IgD-negative memory B cell (primary cell): Measurements from ENCODE around the gene ARID5B. TPM values are rescaled to one million over a fixed set of nuclear protein-coding genes. Genes with fewer than 3 reads are reported as not detected.

Source experiments
- H3K27ac Mint-ChIP-seq, 3 donors: one replicate each; pipeline ENCODE4 v1.8.0; 2020 to 2022; ENCODE audit warnings: mild to moderate bottlenecking in 3 of 3, mixed read lengths in 3 of 3, moderate library complexity in 1 of 3
- H3K27me3 Mint-ChIP-seq: one replicate; pipeline ENCODE4 v1.8.0; 2021; ENCODE audit warnings: mixed read lengths
- H3K36me3 Mint-ChIP-seq: one replicate; pipeline ENCODE4 v1.8.0; 2020; ENCODE audit warnings: mild to moderate bottlenecking, mixed read lengths
- H3K4me1 Mint-ChIP-seq, 3 donors: one replicate each; pipeline ENCODE4 v1.8.0; 2020 to 2022; ENCODE audit warnings: mixed read lengths in 3 of 3, mild to moderate bottlenecking in 1 of 3
- H3K4me3 Mint-ChIP-seq, 4 donors: one replicate each; pipeline ENCODE4 v1.8.0; 2020 to 2022; ENCODE audit warnings: mild to moderate bottlenecking in 4 of 4, mixed read lengths in 4 of 4, moderate library complexity in 3 of 4
- H3K9me3 Mint-ChIP-seq, 3 donors: one replicate each; pipeline ENCODE4 v1.8.0; 2020 to 2021; ENCODE audit warnings: mixed read lengths in 3 of 3, mild to moderate bottlenecking in 1 of 3
- polyA plus RNA-seq: library from polyadenylated mRNA; unstranded; fragments of 300-500 nt; fragmentation: Illumina TruSeq; gene quantifications from one replicate; pipeline ENCODE4 v1.2.3, GENCODE V29; 2021

The ARID5B gene
- polyA plus RNA-seq, 1 donor from 2014 or later = 154 TPM

DNA sequence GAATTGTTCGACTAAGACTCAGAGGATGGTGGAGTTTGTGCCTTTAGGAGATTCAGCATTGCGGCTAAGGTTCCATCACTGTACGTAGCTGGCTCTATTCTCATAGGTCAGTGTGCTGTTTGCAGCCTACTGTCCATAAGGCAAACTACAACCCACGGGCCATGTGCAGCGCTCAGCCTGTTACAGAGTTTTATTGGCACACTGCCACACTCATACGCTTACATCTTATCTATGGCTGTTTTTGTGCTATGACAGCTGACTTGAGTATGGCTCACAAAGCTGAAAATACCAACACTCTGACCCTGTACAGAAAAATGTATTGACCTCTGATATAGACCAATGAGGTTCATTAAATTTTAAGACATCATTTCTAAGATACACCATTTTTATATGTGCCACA lies 114.5 kb downstream of the ARID5B start:
- Mint-ChIP-seq H3K4me1 (peaks cover 50 to 66% (median 52%) of the 10 kb centered on the region in 3 donors), H3K27ac (peak overlapping the region; percentile 94 to 99 (median 98)), H3K4me3 (peak overlapping the region in 3 of 4 donors; percentile 67 to 88 (median 74))

GRCh38 chr10:62016623-62017490 lies 115.4 kb downstream of the ARID5B start:
- Mint-ChIP-seq H3K27me3 (no peaks in the 10 kb centered on the region), H3K36me3 (peaks cover 10% of the 10 kb centered on the region), H3K9me3 (peaks cover 0 to 4% (median 0%) of the 10 kb centered on the region in 3 donors), H3K4me1 (peaks cover 52 to 67% (median 53%) of the 10 kb centered on the region in 3 donors), H3K27ac (peak overlapping the region; percentile 94 to 99 (median 98)), H3K4me3 (peak overlapping the region; percentile 60 to 88 (median 77))

More for the DNA sequence above, 114.5 kb downstream of the ARID5B start:
- Mint-ChIP-seq H3K9me3 (peaks cover 0 to 4% (median 0%) of the 10 kb centered on the region in 3 donors), H3K36me3 (peaks cover 14% of the 10 kb centered on the region), H3K27me3 (no peaks in the 10 kb centered on the region)

DNA sequence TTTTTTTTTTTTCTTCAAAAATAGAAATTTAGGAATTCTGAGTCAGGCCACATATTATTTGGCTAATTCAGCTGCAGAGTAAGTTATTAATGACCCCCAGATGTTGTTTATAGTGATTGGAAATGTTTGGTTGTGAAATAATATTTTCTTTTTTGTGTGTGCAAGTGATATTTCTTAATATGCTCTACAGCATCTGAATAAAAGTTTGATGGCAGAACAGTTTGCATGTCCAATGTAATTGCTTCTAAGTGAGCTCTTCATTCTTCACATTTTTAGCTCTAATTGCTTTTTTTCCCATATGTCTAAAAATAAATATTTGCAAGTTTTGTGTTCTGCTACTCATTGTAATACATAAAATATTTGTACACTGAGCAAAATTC lies 116.0 kb downstream of the ARID5B start:
- peaks cover 50 to 70% (median 56%) of the 10 kb centered on the region in 3 donors for H3K4me1 Mint-ChIP-seq
- no peaks in the 10 kb centered on the region for H3K27me3 Mint-ChIP-seq
- H3K4me3 Mint-ChIP-seq = peak overlapping the region; percentile 60 to 88 (median 77)
- H3K27ac Mint-ChIP-seq = peak overlapping the region; percentile 94 to 99 (median 98)
- peaks cover 0 to 4% (median 0%) of the 10 kb centered on the region in 3 donors for H3K9me3 Mint-ChIP-seq
- peaks cover 10% of the 10 kb centered on the region for H3K36me3 Mint-ChIP-seq

DNA sequence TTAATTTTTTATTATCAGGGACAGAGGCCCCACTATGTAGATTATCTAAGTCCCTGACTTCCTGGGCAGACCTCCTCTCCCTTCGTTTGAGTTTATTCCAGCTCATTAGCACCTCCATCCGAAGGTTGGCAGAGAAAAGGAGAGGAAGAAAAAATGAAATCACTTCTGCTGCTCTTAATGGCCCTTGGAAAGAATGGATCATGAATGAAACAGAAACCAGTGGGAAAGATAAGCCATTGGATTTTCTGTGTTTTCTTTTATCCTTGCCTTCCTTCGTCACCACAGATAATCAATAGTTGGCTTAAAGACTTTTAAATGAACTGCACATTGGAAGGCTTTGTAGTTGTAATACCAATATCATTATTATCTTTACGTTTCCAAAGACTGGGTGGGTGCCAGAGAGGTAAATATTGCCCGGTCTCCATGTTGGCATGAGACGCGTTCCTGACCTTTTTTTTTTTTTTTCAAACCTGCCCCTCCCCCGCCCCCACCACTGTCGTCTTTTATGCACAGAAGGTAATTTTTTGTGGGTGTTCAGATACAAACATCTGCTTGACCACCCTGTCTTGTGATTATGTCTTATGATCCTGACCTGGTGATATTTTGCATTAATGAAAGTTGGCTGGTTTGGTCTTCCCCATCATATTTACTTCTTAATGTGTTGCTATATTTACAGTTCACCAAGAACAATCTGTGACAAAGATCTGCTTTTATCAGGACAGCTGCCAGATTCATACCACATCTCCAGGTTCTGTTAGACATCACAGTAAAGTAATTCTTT lies 116.8 kb downstream of the ARID5B start:
- peak overlapping the region; percentile 94 to 99 (median 98) for H3K27ac Mint-ChIP-seq

DNA sequence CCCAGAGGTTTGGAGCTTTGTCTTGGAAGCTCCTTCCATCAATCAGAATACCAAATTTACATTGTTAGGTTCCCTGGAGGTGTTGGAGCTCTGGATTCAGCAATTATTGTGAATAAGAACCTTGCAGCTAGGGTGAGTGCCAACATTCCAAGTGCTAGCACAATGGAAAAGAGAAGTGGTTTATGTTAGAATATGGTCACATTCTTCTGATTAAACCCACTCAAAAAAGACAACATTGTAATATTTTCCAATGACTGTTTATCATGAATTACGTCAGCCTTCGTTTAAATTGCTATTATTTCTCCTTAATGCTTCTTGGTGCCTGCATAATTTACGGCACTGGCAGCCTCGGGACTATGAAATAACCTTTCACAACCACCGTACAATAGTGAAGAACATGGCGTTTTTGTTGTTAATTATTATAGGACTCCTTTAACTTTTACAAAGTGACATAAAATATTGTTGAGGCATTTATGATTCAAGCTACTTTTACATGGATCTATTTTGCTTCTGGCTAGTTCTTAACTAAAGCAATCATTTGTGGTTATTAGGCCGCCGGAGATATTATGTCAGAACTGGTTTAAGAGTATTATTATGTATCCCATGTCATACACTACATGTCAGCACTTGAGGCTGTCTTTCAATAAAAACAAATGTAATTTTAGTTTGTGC lies 117.7 kb downstream of the ARID5B start:
- peaks cover 0 to 4% (median 4%) of the 10 kb centered on the region in 3 donors for H3K9me3 Mint-ChIP-seq
- peaks cover 63 to 85% (median 68%) of the 10 kb centered on the region in 3 donors for H3K4me1 Mint-ChIP-seq
- H3K27me3 Mint-ChIP-seq = no peaks in the 10 kb centered on the region
- H3K4me3 Mint-ChIP-seq = peak overlapping the region; percentile 2 to 93 (median 89)
- peak overlapping the region; percentile 94 to 99 (median 98) for H3K27ac Mint-ChIP-seq
- H3K36me3 Mint-ChIP-seq = peaks cover 12% of the 10 kb centered on the region

More for the DNA sequence above, 116.8 kb downstream of the ARID5B start:
- H3K9me3 Mint-ChIP-seq = peaks cover 0 to 4% (median 2%) of the 10 kb centered on the region in 3 donors
- peaks cover 15% of the 10 kb centered on the region for H3K36me3 Mint-ChIP-seq
- peak overlapping the region; percentile 44 to 93 (median 89) for H3K4me3 Mint-ChIP-seq
- H3K27me3 Mint-ChIP-seq = no peaks in the 10 kb centered on the region
- H3K4me1 Mint-ChIP-seq = peaks cover 57 to 78% (median 62%) of the 10 kb centered on the region in 3 donors

GRCh38 chr10:62019685-62020359 lies 118.3 kb downstream of the ARID5B start:
- H3K36me3 Mint-ChIP-seq = peaks cover 10% of the 10 kb centered on the region
- peaks cover 68 to 88% (median 68%) of the 10 kb centered on the region in 3 donors for H3K4me1 Mint-ChIP-seq
- H3K27me3 Mint-ChIP-seq = no peaks in the 10 kb centered on the region
- peak overlapping the region; percentile 94 to 99 (median 98) for H3K27ac Mint-ChIP-seq
- H3K9me3 Mint-ChIP-seq = peaks cover 0 to 4% (median 2%) of the 10 kb centered on the region in 3 donors
- peak overlapping the region; percentile 73 to 93 (median 89) for H3K4me3 Mint-ChIP-seq

GRCh38 chr10:62021128-62021665 lies 119.7 kb downstream of the ARID5B start:
- H3K4me3 Mint-ChIP-seq = peak overlapping the region in 3 of 4 donors; percentile 75 to 88 (median 85)

GRCh38 chr10:62021978-62022802 lies 120.7 kb downstream of the ARID5B start:
- no peaks in the 10 kb centered on the region for H3K27me3 Mint-ChIP-seq
- H3K27ac Mint-ChIP-seq = peak overlapping the region; percentile 94 to 99 (median 98)
- peaks cover 66 to 86% (median 75%) of the 10 kb centered on the region in 3 donors for H3K4me1 Mint-ChIP-seq
- H3K9me3 Mint-ChIP-seq = peaks cover 0 to 4% (median 2%) of the 10 kb centered on the region in 3 donors
- peak overlapping the region; percentile 34 to 88 (median 80) for H3K4me3 Mint-ChIP-seq
- peaks cover 17% of the 10 kb centered on the region for H3K36me3 Mint-ChIP-seq

More at GRCh38 chr10:62021128-62021665, 119.7 kb downstream of the ARID5B start:
- Mint-ChIP-seq H3K4me1 (peaks cover 70 to 88% (median 77%) of the 10 kb centered on the region in 3 donors), H3K36me3 (peaks cover 16% of the 10 kb centered on the region), H3K27ac (peak overlapping the region; percentile 94 to 99 (median 98)), H3K27me3 (no peaks in the 10 kb centered on the region), H3K9me3 (peaks cover 0 to 4% (median 2%) of the 10 kb centered on the region in 3 donors)

- Mint-ChIP-seq H3K4me3 (peak overlapping the region; percentile 0 to 75 (median 68)), H3K9me3 (peaks cover 0 to 4% (median 2%) of the 10 kb centered on the region in 3 donors), H3K27ac (peak overlapping the region; percentile 94 to 99 (median 97)), H3K4me1 (peaks cover 69 to 86% (median 71%) of the 10 kb centered on the region in 3 donors), H3K27me3 (no peaks in the 10 kb centered on the region), H3K36me3 (peaks cover 20% of the 10 kb centered on the region)
Measured at GRCh38 chr10:62022830-62023229, 121.3 kb downstream of the ARID5B start.

- Mint-ChIP-seq H3K27me3 (no peaks in the 10 kb centered on the region), H3K9me3 (peaks cover 0 to 4% (median 2%) of the 10 kb centered on the region in 3 donors), H3K4me3 (peak overlapping the region in 2 of 4 donors; percentile 70 to 75), H3K27ac (peak overlapping the region; percentile 94 to 99 (median 97)), H3K36me3 (peaks cover 20% of the 10 kb centered on the region), H3K4me1 (peaks cover 67 to 87% (median 69%) of the 10 kb centered on the region in 3 donors)
Measured at GRCh38 chr10:62023329-62023728, 121.8 kb downstream of the ARID5B start.

DNA sequence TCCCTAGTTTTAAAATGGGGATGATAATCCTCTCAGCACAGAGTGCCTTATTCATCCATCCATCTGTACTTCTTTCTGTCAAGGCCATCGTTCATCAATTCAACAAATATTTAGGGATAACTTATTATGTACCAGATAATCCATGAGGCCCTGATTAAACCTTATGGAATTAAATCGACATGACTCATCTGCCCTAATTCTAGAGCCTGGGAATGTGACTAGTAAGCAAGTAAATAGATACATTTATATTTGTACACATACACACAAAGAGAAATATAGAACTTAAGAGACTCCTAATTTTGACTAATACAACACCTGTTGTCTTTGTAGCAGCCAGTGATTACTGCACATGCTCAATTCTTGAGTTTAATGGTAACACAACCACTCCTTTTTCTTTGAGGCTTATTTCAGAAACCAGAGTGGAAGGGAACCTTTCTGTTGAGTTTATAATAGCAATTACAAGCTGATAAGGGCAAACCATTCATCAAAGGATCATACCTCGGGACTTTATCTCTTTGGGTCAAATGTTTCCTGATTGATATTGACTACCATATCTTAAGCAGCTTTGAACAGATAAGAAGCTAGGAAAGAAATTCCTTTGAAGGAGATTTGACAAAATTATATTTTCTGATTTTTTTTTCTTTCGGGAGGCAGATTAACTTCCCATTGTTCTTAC lies 122.7 kb downstream of the ARID5B start:
- H3K4me3 Mint-ChIP-seq = peak overlapping the region in 1 of 4 donors; percentile 33
- H3K4me1 Mint-ChIP-seq = peaks cover 63 to 82% (median 69%) of the 10 kb centered on the region in 3 donors
- H3K36me3 Mint-ChIP-seq = peaks cover 23% of the 10 kb centered on the region
- no peaks in the 10 kb centered on the region for H3K27me3 Mint-ChIP-seq
- H3K9me3 Mint-ChIP-seq = peaks cover 0 to 4% (median 2%) of the 10 kb centered on the region in 3 donors
- peak overlapping the region in 2 of 3 donors; percentile 97 to 99 for H3K27ac Mint-ChIP-seq

DNA sequence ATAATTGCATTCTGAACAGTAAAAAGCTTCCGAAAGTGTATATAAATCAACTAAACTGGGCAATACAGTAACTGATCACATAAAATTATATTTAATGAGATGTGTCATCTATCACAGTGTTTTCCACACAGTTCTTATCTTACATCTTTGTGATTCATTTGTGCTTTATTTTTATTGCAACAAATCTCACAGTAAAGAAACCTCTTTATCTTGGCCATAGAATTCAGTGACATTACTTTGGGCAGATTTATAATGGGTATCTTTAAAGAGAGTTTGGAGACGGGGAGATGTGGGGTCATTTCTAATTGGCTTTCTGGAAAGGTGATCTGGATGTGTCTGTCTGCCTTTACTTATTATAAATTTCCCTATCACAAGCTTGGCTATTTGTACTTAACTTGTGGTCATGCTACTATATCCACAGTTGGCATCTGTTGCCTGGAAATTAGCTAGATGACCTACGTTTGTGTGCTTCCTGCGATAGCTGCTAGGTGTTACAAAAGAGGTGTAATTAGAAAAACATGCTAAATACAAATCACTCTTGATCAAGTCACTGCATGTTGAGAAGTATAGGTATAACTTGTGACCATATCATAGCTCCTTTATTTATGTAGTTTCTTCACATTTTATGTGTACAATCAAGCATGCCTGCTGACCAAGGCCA lies 123.8 kb downstream of the ARID5B start:
- peaks cover 23% of the 10 kb centered on the region for H3K36me3 Mint-ChIP-seq
- H3K9me3 Mint-ChIP-seq = peaks cover 0 to 4% (median 0%) of the 10 kb centered on the region in 3 donors
- peak overlapping the region in 1 of 4 donors; percentile 6 for H3K4me3 Mint-ChIP-seq
- peak overlapping the region in 2 of 3 donors; percentile 89 to 99 for H3K27ac Mint-ChIP-seq
- peaks cover 61 to 80% (median 65%) of the 10 kb centered on the region in 3 donors for H3K4me1 Mint-ChIP-seq
- no peaks in the 10 kb centered on the region for H3K27me3 Mint-ChIP-seq
